Ovary (tissue), 3 donors: ENCODE measurements around the gene ADAMTS12.

Source experiments
- CTCF ChIP-seq, 3 donors: fragments of 450-650 bp in 2 of 3; fragments of 200-600 bp in 1 of 3; IDR thresholded peaks; one replicate each; pipeline versions ENCODE4 v1.5.1 to v1.8.0; 2016 to 2022; ENCODE audit warnings: antibody characterized with exemption in 3 of 3, mild to moderate bottlenecking in 1 of 3
- POLR2A ChIP-seq: fragments of 450-650 bp; IDR thresholded peaks from one replicate; pipeline ENCODE4 v1.6.1; 2017; ENCODE audit warnings: antibody characterized with exemption, mild to moderate bottlenecking, moderate library complexity
- donor health status: DM: no; HTN: no; CAD: no.

DNA sequence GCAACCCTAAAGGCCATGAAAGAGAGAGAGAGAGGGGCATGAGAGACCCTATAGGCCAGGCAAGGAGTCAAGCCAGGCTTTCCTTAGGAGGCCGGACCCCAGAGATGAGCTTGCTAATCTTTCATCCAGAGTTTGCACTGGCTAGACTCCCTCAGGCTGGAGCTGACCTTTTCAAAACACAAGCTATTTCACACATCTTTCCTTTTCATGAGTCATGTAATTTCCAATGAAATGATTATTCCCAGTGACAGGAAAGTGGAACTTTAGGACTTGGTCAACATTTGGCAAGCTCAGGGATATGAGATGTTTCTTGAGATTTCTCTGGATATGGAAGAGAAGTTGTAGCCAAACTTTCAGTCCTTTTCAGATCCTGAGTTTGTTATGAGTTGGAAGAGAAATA lies 333.3 kb downstream of the ADAMTS12 start:
- no peak for TF ChIP-seq CTCF (IDR thresholded peaks at IDR 0.05)
- no peak for TF ChIP-seq POLR2A
